ENCODE data around the gene SLC35F3.

The SLC35F3 gene

DNA sequence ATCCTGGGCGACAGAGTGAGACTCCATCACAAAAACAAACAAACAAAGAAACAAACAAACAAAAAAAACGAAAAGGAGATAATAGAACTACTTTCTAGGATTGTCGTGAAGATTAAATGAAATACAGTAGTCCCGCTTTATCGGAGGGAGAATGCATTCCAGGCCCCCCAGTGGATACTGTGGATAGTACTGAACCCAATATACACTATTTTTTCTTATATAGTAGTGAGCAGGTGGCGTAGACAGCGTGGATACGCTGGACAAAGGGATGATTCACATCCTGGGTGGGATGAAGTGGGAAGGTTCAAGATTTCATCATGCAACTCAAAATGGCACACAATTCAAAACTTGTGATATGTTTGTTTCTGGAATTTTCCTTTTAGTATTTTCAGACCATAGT is 8.0 kb downstream of the SLC35F3 start:
- no peak for DNase-seq (ENCODE audit: low spot score)

- no peak for DNase-seq (ENCODE audit: low spot score)
Measured at GRCh38 chr1:233912909-233913308, 8.4 kb downstream of the SLC35F3 start.

GRCh38 chr1:233916706-233917105 is 12.2 kb downstream of the SLC35F3 start:
- DNase-seq (ENCODE audit: low spot score) = no peak

DNA sequence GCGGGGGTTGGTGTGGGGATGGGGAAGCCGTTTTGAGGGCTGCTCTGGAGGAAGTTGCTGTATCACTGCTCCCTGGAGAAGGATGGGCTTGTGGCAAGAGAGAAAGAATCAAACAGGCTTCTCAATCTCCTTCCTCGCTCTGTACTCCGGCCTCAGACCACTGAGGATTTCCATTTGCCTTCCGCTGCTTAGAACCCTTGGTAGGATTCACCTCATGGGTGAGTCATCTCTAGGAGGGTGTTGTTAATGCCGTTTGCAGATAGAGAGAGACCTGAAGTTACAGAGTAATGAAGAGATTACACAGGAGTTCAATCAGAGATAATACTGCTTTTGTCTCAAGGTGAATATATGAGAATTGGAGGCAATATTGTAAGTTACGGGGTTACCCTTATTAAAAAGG is 15.3 kb downstream of the SLC35F3 start:
- DNase-seq (ENCODE audit: low spot score) = no peak

DNA sequence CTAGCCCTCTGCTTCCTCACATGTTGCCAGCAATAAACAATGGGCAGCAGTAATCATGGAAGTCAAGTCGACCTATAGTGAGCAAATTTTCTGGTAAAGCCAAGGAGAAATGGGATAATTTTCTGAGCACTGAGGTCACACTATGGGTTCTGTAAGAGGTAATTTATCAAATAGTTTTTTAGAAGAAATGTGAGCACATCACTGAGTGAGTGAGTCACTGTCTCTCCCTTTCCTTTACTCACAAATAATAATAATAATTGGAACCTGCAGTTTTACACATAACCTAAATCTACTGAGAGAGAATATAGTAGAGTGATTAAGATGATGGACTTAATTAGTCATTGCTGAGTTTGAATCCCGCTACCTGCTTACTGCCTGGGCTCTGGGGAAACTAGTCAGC is 23.6 kb downstream of the SLC35F3 start:
- DNase-seq (ENCODE audit: low spot score) = no peak

DNA sequence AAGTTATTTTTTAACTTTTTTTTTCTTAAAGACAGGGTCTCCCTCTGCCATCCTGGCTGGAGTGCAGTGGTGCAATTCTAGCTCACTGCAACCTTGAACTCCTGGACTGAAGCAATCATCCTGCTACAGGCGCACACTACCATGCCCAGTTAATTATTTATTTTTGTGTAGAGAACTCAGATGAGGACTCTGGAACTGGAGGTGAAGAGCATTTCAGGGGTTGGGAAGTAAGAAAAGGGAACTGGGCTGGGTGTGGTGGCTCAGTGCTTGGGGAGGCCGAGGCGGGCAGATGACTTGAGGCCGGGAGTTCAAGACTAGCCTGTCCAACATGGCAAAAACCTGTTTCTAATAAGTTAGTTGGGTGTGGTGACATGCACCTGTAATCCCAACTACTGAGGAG is 28.9 kb downstream of the SLC35F3 start:
- no peak for DNase-seq (ENCODE audit: low spot score)

GRCh38 chr1:233935297-233935868 is 30.9 kb downstream of the SLC35F3 start:
- no peak for DNase-seq (ENCODE audit: low spot score)

- no peak for DNase-seq (ENCODE audit: low spot score)
Measured at GRCh38 chr1:233936422-233936821, 31.9 kb downstream of the SLC35F3 start.

GRCh38 chr1:233936842-233937241 is 32.4 kb downstream of the SLC35F3 start:
- DNase-seq (ENCODE audit: low spot score) = no peak

- DNase-seq (ENCODE audit: low spot score) = no peak
Measured at GRCh38 chr1:233938476-233938875, 34.0 kb downstream of the SLC35F3 start.

DNA sequence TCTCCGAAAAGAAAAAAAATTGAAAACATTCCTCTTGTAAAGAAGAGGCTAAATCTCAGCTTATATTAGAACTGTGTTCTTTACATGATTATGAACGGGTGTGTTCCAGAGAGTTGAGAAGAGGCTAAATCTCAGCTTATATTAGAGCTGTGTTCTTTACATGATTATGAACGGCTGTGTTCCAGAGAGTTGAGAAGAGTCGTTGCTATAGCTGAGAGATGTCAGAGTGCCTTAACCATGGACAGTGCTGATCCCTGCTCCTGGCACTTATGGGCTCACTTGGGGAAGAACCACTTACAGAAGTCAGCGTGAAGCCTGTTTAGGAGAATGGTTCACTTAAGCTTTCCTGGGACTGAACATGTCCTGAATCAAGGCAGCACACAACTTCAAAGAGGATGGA is 35.0 kb downstream of the SLC35F3 start:
- DNase-seq (ENCODE audit: low spot score) = no peak

DNA sequence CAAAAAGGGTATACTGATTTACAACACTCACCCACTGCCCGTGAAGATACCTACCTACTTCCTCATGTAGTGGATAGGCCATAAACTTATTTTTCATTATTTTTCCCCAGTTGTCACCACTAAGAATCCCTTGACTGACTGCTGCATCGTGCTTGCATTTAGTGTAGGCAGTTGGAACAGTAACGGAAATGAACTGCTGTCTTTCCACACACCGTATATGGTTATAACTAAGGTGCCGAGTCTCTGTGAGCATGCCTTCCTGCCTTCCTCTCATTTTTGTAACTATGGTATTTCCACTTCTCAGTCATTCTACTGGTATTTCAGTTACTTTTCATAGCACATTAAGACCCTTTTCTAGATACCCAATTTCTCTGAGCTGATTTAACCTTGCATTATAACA is 36.4 kb downstream of the SLC35F3 start:
- peak; percentile 44 for DNase-seq (ENCODE audit: low spot score)

GRCh38 chr1:233944601-233945000 is 40.1 kb downstream of the SLC35F3 start:
- no peak for DNase-seq (ENCODE audit: low spot score)

- DNase-seq (ENCODE audit: low spot score) = no peak
Measured at GRCh38 chr1:233945573-233945972, 41.1 kb downstream of the SLC35F3 start.

- no peak for DNase-seq (ENCODE audit: low spot score)
Measured at GRCh38 chr1:233945979-233946378, 41.5 kb downstream of the SLC35F3 start.

DNA sequence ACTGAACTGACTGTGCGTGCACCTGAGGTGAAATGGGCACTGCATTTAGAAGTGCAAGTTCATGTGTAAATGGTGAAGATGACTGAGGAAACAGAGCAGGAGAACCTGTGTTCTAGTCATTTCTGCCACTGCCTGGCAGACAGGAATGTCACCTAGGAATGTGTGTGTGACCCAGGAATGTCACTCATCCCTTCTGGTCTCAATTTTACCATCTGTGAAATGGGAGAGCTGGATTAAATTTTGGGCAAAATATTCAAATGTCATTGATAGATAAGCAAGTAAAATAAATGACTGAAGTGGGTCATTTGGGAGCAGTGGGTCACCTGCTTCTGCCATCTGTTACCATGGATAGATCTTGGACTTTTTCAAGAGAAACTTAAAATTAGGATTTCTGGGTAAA is 42.2 kb downstream of the SLC35F3 start:
- no peak for DNase-seq (ENCODE audit: low spot score)

GRCh38 chr1:233951804-233952203 is 47.3 kb downstream of the SLC35F3 start:
- no peak for DNase-seq (ENCODE audit: low spot score)

DNA sequence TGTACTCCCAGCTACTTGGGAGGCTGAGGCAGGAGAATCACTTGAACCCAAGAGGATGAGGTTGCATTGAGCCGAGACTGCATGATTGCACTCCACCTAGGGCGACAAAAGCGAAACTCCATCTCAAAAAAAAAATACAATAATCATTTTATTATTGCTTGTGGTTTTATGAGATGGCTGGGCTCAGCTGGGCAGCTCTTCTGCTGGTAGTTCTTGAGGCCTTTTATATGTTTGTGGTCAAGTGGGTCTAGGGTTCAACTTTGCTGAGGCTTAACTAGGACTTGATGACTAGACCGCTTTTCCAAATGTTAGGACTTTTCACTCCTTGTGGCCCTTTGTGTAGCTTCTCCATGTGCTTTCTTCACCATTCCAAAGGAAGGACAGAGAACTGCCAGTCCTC is 53.2 kb downstream of the SLC35F3 start:
- DNase-seq (ENCODE audit: low spot score) = no peak

DNA sequence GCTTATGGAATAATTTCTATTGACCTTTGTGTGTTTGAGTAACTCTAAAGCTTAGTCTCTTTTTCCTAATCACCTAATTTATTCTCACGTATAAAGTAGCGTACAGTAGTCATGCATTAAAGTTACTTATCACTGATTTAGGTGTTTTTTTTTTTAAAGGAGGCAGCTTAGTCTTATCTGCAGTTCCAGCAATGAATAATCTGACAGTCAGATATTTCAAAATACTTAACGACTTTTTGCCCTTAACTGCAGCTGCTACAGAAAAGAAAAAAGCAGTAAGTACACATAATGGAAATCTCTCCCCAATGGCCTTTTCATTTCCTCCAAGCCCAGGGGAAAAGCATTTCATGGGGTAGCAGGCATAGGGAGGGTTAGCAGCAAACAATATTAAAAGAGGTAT is 54.6 kb downstream of the SLC35F3 start:
- DNase-seq (ENCODE audit: low spot score) = no peak

- no peak for DNase-seq (ENCODE audit: low spot score)
Measured at GRCh38 chr1:233959971-233960370, 55.5 kb downstream of the SLC35F3 start.

DNA sequence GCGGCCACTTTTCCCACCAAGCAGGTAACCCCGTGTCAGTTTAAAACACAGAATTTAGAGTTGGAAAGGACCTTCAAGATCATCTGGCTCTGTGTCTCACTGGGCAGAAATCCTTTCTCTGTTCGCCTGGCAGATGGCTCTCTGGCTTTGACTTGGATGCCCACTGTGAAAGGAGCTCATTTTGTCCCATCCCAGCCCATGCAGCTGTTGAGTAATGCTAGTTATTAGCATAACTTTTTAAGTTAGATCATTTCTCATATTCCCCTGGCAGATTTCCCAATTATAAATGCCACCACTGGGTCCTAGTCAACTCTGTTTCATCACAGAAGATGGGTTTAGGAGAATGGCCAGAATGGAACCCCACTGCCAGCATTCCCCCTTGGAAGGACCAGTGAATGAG is 55.9 kb downstream of the SLC35F3 start:
- no peak for DNase-seq (ENCODE audit: low spot score)

- DNase-seq (ENCODE audit: low spot score) = no peak
Measured at GRCh38 chr1:233962878-233963277, 58.4 kb downstream of the SLC35F3 start.

GRCh38 chr1:233965856-233966255 is 61.4 kb downstream of the SLC35F3 start:
- no peak for DNase-seq (ENCODE audit: low spot score)

GRCh38 chr1:233971753-233972152 is 67.3 kb downstream of the SLC35F3 start:
- no peak for DNase-seq (ENCODE audit: low spot score)

DNA sequence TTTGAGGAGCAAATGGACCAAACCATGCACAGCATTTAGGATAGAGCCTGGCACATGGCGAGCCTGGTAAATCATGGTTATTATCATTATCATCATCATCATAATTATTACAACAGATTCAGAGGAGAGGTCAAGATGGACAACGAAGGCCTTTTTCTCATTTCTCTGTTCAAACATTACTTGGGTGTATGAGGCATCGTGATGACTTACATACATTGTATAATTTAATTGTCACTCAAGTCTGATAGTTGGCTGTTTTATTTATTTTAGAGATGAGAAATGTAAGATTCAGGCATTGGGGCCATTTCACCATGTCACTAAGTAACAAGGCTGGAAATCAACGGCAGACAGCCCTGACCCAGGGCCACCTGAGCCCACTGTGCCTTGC is 68.1 kb downstream of the SLC35F3 start:
- no peak for DNase-seq (ENCODE audit: low spot score)

Measured in putamen (tissue), 1 donor.